ENCODE results near the gene PRLR.

The PRLR gene

DNA sequence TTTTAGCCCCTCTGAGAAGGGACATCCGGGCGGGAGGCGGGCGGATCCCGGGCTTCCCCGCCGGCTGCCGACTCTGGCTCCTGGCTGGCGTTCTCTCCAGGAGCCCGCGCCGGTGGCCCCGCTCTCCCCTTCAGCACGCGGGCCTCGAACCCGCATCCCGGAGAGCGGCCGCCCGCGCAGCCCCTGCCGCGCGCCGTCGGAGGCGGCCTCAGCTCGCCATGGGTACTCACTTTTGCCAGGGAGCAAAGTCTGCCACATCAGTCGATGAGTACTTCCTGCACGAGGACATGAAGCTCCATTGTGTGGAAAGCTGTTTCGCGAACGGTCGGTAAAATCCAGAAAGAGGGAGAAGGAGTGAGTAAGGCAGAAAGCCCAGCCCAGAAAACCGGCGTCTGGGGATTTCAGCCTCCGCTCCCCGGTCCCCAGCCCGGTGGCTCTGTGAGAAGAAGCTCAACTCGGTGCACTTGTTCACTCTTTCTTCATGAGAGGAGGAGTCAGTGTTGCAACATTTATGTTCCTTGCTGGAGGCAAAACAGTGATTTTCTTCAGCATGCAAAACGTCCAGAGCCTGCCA lies at the start of gene PRLR:
TSS of gene PRLR (minus strand) at position 450 of the 574 bp plus-strand sequence. CDS start 140,867 bp downstream, outside the sequence.
- Histone ChIP-seq H3K9ac (ENCODE audit: low read length) (peak within 1 kb of the TSS; percentile 50), H3K4me1 (ENCODE audit: control insufficient read depth, insufficient read depth, low read length) (peaks cover 7% of the 10 kb centered on the region), H3K4me3 (ENCODE audit: low read depth, low read length) (peak within 1 kb of the TSS; percentile 68), H3K9me3 (ENCODE audit: control insufficient read depth, insufficient read depth, low read depth, low read length) (no peaks in the 10 kb centered on the region), H3K27ac (ENCODE audit: low read depth, low read length) (no peak within 1 kb of the TSS), H3K36me3 (ENCODE audit: control insufficient read depth, insufficient read depth, low read length) (no peaks in the 10 kb centered on the region), H3K27me3 (ENCODE audit: control insufficient read depth, insufficient read depth, low read length) (peaks cover 10% of the 10 kb centered on the region; the same call in 1 of the 2 replicates)

DNA sequence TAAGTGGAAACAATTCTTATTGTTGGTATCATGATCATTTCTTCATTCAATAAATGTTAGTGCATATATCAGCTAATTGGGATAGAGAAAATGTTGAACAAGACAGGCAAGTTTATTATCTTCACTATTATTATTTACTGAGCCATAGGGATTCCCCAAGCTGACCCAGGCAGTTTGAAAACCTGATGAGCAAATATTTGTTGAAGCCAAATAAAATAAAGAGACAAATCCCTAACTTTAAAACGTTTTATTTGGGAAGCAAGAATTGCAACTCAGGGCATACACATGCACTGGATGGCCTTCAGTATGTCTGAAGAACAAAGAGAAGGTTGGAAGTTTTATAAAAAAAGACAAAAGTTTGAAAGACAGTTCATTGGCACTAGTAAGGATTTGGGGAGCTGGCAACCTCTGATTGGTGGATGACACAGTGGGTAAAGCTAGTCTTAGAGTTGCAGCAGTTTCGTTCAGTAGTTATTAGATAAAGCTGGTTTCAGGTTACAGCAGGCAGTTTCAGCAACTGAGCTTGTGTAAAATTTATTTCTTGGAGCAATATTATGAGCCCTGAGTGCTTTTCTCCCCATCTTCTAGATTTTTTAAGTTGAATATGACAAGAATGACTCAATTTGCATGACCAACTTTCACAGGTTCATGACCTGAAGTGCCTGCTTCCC lies 44.7 kb upstream of the PRLR start:
- no peaks in the 10 kb centered on the region for H3K27me3 ChIP-seq (ENCODE audit: control insufficient read depth, insufficient read depth, low read length)

DNA sequence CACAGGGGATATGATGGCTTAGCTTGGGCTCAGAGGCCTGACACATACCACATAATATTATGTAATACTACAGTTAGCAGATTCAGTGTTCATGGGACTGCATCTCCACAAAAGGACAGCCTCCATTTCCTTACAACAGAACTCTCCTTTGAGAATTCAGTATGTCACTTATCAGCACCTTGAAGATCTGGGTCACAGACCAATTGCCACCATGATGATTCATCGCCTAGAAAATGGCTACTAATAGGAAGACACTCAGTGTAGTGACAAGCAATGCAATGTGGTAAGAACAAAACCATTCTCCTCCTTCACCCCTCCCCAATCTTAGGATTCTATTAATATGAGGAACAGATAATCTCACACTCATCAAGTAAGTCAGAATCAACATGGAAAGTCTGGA lies 38.7 kb upstream of the PRLR start:
- Histone ChIP-seq H3K9me3 (ENCODE audit: control insufficient read depth, insufficient read depth, low read depth, low read length) (0 out of 2 replicates have a peak, but pooled peaks cover 3% of the 10 kb centered on the region), H3K9ac (ENCODE audit: low read length) (no peak overlapping the region), H3K27me3 (ENCODE audit: control insufficient read depth, insufficient read depth, low read length) (no peaks in the 10 kb centered on the region), H3K4me1 (ENCODE audit: control insufficient read depth, insufficient read depth, low read length) (peaks cover 5% of the 10 kb centered on the region; the same call in 1 of the 2 replicates), H3K4me3 (ENCODE audit: low read depth, low read length) (no peak overlapping the region), H3K27ac (ENCODE audit: low read depth, low read length) (no peak overlapping the region), H3K36me3 (ENCODE audit: control insufficient read depth, insufficient read depth, low read length) (no peaks in the 10 kb centered on the region)

More for the DNA sequence above, 44.7 kb upstream of the PRLR start:
- Histone ChIP-seq H3K36me3 (ENCODE audit: control insufficient read depth, insufficient read depth, low read length) (no peaks in the 10 kb centered on the region), H3K9ac (ENCODE audit: low read length) (no peak overlapping the region), H3K4me3 (ENCODE audit: low read depth, low read length) (no peak overlapping the region), H3K4me1 (ENCODE audit: control insufficient read depth, insufficient read depth, low read length) (no peaks in the 10 kb centered on the region), H3K9me3 (ENCODE audit: control insufficient read depth, insufficient read depth, low read depth, low read length) (peaks cover 10% of the 10 kb centered on the region; the same call in 1 of the 2 replicates), H3K27ac (ENCODE audit: low read depth, low read length) (no peak overlapping the region)

DNA sequence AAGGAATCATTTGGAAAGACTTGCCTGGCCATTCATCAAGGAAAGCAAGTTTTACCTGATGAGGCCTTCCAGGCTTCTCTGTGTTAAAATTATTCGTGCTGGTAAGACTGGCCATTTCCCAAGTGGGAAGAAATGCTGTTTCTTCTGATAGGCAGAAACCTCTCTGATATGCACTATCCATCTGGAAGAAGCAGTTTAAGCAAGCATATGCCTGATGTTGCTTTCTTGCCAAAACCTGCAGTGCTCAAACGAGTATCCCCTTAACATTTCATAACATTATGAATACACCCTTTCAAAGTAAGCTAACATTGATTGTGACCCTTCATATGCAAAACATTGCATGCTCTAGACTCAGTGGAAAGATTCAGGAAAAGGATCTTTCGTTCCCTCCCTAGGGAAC lies 36.0 kb upstream of the PRLR start:
- no peak overlapping the region for H3K27ac ChIP-seq (ENCODE audit: low read depth, low read length)
- H3K9ac ChIP-seq (ENCODE audit: low read length) = no peak overlapping the region
- peaks cover 9% of the 10 kb centered on the region for H3K9me3 ChIP-seq (ENCODE audit: control insufficient read depth, insufficient read depth, low read depth, low read length)
- no peaks in the 10 kb centered on the region for H3K27me3 ChIP-seq (ENCODE audit: control insufficient read depth, insufficient read depth, low read length)
- peaks cover 5% of the 10 kb centered on the region; the same call in 1 of the 2 replicates for H3K4me1 ChIP-seq (ENCODE audit: control insufficient read depth, insufficient read depth, low read length)
- no peak overlapping the region for H3K4me3 ChIP-seq (ENCODE audit: low read depth, low read length)
- H3K36me3 ChIP-seq (ENCODE audit: control insufficient read depth, insufficient read depth, low read length) = no peaks in the 10 kb centered on the region

DNA sequence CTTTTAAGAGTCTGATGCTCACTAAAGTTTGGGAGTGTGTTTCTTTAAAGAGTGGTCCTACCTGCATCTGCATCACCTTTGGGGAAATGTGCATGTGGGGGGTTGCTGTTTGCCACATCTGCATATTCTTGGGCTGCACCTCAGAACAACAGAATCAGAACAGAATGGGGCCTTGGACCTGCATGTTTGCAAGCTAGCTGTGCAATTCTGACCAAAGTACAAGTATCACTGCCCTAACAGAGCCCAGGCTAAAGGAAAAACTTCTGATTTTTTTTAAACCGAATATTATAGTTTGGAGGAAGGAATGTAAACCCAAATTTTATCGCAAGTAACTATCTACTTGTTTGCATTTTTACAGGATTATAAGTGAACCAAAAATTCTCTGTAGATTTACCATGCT lies 34.2 kb upstream of the PRLR start:
- H3K9ac ChIP-seq (ENCODE audit: low read length) = no peak overlapping the region
- peaks cover 11% of the 10 kb centered on the region for H3K9me3 ChIP-seq (ENCODE audit: control insufficient read depth, insufficient read depth, low read depth, low read length)
- H3K4me3 ChIP-seq (ENCODE audit: low read depth, low read length) = no peak overlapping the region
- H3K27me3 ChIP-seq (ENCODE audit: control insufficient read depth, insufficient read depth, low read length) = no peaks in the 10 kb centered on the region
- no peak overlapping the region for H3K27ac ChIP-seq (ENCODE audit: low read depth, low read length)
- peaks cover 5% of the 10 kb centered on the region; the same call in 1 of the 2 replicates for H3K4me1 ChIP-seq (ENCODE audit: control insufficient read depth, insufficient read depth, low read length)
- H3K36me3 ChIP-seq (ENCODE audit: control insufficient read depth, insufficient read depth, low read length) = no peaks in the 10 kb centered on the region

DNA sequence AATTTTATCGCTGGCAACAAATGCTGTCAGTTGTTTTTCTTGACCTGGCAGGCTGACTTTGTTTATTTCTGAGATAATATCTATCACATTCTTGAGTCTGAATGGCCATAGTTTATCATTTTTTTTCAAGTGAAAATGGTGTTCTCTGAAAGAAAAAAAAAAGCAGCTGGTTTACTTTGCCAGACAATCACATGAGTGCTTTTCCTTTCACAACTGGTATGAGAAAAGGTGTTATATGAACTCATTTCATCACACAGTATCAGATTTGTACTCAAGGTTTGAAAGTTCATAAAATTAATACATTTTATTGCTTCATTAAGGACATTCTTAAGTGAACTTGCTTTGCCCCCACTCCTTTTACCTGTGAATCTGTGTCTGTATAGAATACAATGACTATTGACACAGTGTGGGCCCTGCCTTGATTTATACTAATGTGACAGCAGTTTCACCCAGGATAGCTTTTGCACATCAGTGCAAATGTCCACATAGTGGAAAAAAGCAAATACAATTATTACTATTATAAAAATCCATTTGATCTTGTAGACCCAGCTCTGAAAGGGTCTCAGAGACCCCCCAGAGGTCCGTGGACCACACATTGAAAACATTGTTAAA lies 33.1 kb upstream of the PRLR start:
- no peak overlapping the region for H3K27ac ChIP-seq (ENCODE audit: low read depth, low read length)
- H3K4me1 ChIP-seq (ENCODE audit: control insufficient read depth, insufficient read depth, low read length) = peaks cover 5% of the 10 kb centered on the region; the same call in 1 of the 2 replicates
- H3K9ac ChIP-seq (ENCODE audit: low read length) = no peak overlapping the region
- H3K36me3 ChIP-seq (ENCODE audit: control insufficient read depth, insufficient read depth, low read length) = no peaks in the 10 kb centered on the region
- no peak overlapping the region for H3K4me3 ChIP-seq (ENCODE audit: low read depth, low read length)
- no peaks in the 10 kb centered on the region for H3K27me3 ChIP-seq (ENCODE audit: control insufficient read depth, insufficient read depth, low read length)
- peaks cover 11% of the 10 kb centered on the region for H3K9me3 ChIP-seq (ENCODE audit: control insufficient read depth, insufficient read depth, low read depth, low read length)

DNA sequence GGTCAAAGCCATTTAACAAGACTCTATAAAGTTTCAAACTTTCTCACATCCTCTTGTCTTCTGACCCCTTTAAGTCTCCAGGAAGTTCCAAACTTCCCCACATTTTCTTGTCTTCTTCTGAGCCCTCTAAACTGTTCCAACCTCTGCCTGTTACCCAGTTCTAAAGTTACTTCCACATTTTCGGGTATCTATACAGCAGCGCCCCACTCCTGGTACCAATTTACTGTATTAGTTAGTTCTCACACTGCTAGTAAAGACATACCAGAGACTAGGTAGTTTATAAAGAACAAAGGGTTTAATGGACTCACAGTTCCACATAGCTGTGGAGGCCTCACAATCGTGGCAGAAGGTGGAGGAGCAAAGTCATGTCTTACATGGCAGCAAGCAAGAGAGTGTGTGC lies 23.3 kb upstream of the PRLR start:
- Histone ChIP-seq H3K27me3 (ENCODE audit: control insufficient read depth, insufficient read depth, low read length) (no peaks in the 10 kb centered on the region), H3K4me3 (ENCODE audit: low read depth, low read length) (no peak overlapping the region), H3K9me3 (ENCODE audit: control insufficient read depth, insufficient read depth, low read depth, low read length) (peaks cover 36% of the 10 kb centered on the region), H3K36me3 (ENCODE audit: control insufficient read depth, insufficient read depth, low read length) (no peaks in the 10 kb centered on the region), H3K27ac (ENCODE audit: low read depth, low read length) (no peak overlapping the region), H3K9ac (ENCODE audit: low read length) (no peak overlapping the region), H3K4me1 (ENCODE audit: control insufficient read depth, insufficient read depth, low read length) (no peaks in the 10 kb centered on the region)

DNA sequence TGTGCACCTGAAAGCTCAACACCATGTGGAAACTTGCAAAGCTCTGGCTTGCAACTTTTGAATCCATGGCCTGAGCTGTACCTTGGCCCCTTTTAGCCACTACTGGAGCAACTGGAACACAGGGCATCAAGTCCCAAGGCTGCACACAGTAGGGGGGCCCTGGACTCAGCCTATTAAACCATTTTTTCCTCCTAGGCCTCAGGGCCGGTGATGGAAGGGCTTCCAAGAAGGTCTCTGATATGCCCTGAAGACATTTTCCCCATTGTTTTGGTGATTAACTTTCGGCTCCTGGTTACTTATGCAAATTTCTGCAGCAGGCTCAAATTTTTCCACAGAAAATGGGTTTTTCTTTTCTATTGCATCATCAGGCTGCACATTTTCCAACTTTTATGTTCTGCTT lies 22.7 kb upstream of the PRLR start:
- H3K36me3 ChIP-seq (ENCODE audit: control insufficient read depth, insufficient read depth, low read length) = no peaks in the 10 kb centered on the region
- H3K9me3 ChIP-seq (ENCODE audit: control insufficient read depth, insufficient read depth, low read depth, low read length) = peaks cover 37% of the 10 kb centered on the region
- no peaks in the 10 kb centered on the region for H3K4me1 ChIP-seq (ENCODE audit: control insufficient read depth, insufficient read depth, low read length)
- H3K27me3 ChIP-seq (ENCODE audit: control insufficient read depth, insufficient read depth, low read length) = no peaks in the 10 kb centered on the region
- H3K4me3 ChIP-seq (ENCODE audit: low read depth, low read length) = no peak overlapping the region
- H3K9ac ChIP-seq (ENCODE audit: low read length) = no peak overlapping the region
- H3K27ac ChIP-seq (ENCODE audit: low read depth, low read length) = no peak overlapping the region

DNA sequence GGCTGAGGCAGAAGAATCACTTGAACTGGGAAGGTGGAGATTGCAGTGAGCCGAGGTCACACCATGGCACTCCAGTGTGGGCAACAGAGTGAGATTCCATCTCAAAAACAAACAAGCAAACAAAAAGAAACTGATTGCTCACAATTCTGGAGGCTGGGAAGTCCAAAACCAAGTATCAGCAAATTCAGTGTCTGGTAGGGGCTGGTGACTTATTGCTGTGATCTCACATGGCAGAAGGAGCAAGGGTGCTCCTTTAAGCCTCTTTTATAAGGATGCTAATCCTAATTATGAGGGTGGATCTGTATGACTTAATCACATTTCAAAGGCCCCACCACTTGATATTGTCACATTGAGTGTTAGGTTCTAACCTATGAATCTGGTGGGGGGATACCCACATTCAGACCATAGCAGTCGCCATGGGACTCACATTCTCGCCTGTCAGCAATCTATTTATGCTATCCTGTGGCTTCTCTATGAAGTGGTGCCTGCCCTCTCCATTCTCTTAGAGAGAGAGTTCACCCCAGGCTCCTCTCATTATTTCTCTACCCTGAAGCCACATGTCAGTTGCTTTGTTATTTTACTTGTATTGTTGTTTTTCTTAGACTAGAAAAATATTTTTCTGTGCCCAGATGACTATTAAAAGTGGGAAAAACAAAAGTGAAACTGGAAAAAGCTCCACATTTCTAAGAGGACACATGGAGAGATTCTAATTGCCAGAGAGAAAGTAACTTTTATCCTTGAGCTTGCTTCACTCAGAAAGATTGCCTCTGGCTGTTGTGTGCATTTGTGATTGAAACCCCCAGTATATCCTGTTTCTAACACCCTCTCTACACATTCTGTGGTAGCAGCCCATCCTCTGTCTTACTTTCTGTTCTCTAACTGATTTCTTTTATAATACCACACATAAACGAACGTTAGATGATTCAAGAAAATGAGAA lies 18.8 kb upstream of the PRLR start:
- Histone ChIP-seq H3K4me1 (ENCODE audit: control insufficient read depth, insufficient read depth, low read length) (peaks cover 3% of the 10 kb centered on the region; the same call in 1 of the 2 replicates), H3K36me3 (ENCODE audit: control insufficient read depth, insufficient read depth, low read length) (no peaks in the 10 kb centered on the region), H3K4me3 (ENCODE audit: low read depth, low read length) (no peak overlapping the region), H3K9me3 (ENCODE audit: control insufficient read depth, insufficient read depth, low read depth, low read length) (peaks cover 29% of the 10 kb centered on the region), H3K27ac (ENCODE audit: low read depth, low read length) (no peak overlapping the region), H3K9ac (ENCODE audit: low read length) (no peak overlapping the region), H3K27me3 (ENCODE audit: control insufficient read depth, insufficient read depth, low read length) (no peaks in the 10 kb centered on the region)

DNA sequence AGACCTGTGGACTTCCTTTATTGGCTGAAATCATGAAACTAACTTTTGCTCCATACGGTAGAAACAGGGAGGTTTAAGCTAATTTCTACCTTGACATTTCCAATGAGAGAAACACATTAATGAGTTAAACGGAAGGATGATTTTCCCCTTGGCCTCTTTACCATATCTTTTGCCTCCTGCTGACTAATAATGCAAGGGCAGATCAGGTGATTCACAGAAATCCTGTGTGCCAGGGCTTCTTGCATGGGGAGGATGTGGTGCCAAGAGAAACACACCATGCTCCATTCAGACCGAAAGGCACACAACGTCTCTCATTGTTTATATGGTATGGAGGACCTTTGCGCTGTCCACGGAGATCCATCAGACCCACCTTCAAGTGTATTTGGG lies 17.4 kb upstream of the PRLR start:
- H3K27ac ChIP-seq (ENCODE audit: low read depth, low read length) = no peak overlapping the region
- H3K9me3 ChIP-seq (ENCODE audit: control insufficient read depth, insufficient read depth, low read depth, low read length) = peaks cover 14% of the 10 kb centered on the region
- no peak overlapping the region for H3K9ac ChIP-seq (ENCODE audit: low read length)
- peaks cover 3% of the 10 kb centered on the region; the same call in 1 of the 2 replicates for H3K4me1 ChIP-seq (ENCODE audit: control insufficient read depth, insufficient read depth, low read length)
- no peaks in the 10 kb centered on the region for H3K27me3 ChIP-seq (ENCODE audit: control insufficient read depth, insufficient read depth, low read length)
- H3K4me3 ChIP-seq (ENCODE audit: low read depth, low read length) = no peak overlapping the region
- H3K36me3 ChIP-seq (ENCODE audit: control insufficient read depth, insufficient read depth, low read length) = no peaks in the 10 kb centered on the region

Measured in HUES6 (cell line).